SU-DHL-6 (cell line): ENCODE measurements around the gene EDAR.

Source experiments
- CTCF ChIP-seq: fragments of 200-600 bp; sonication (generic); IDR thresholded peaks from one replicate; pipeline ENCODE4 v1.5.1; 2017; ENCODE audit warnings: antibody characterized with exemption, mild to moderate bottlenecking, low read length, moderate library complexity; ENCODE audit not compliant: insufficient read depth, poor library complexity, severe bottlenecking
- EZH2phosphoT487 ChIP-seq: fragments of 200-600 bp; sonication (generic), shearing (Covaris generic); conservative IDR thresholded peaks from 2 replicates; pipeline ENCODE4 v1.6.1; 2018; ENCODE audit warnings: mild to moderate bottlenecking, antibody characterized with exemption, low read length, moderate library complexity, mixed read lengths

DNA sequence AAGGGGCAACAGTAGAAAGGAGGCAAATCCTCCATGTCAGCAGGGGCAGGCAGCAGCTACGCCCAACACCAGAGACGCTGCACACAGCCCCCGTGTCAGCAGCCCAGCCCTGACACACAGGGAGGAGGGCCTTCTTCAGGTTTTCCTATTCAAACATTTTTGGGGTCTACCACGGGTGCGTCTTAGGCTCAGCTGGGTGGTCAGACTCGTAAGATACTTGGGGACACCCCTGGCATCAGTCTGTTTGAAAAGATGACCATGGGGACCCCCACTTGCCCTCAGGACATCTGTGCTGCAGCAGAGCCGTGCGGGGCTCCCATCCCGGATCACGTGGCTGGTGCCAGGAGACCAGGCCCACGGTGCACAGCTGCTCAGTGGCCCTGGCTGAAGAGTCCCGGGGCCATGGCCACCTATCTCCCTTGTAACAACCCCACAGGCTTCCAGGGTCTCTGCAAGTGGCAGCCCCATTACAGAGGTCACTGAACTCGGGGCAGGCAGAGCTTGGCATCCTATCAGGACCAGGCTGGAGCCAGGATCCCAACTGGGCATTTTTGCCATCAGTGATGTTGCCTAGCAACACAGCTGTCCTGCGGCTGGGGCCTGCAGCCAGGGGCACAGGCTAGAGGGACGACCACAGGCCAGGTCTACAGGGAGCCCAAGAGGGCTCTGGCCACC lies 82.5 kb downstream of the EDAR start:
- no peak for TF ChIP-seq CTCF
- no peak for TF ChIP-seq EZH2phosphoT487
